ENCODE results near the gene RAI14.
"Not testable (repeated sequence)": the region's sequence is repeated elsewhere in the genome, so short reads cannot be mapped to it uniquely, and the experiment has no call there.

The RAI14 gene

GRCh38 chr5:34701442-34701841 lies 45.3 kb downstream of the RAI14 start:
- DNase-seq, result not testable (repeated sequence)

DNA sequence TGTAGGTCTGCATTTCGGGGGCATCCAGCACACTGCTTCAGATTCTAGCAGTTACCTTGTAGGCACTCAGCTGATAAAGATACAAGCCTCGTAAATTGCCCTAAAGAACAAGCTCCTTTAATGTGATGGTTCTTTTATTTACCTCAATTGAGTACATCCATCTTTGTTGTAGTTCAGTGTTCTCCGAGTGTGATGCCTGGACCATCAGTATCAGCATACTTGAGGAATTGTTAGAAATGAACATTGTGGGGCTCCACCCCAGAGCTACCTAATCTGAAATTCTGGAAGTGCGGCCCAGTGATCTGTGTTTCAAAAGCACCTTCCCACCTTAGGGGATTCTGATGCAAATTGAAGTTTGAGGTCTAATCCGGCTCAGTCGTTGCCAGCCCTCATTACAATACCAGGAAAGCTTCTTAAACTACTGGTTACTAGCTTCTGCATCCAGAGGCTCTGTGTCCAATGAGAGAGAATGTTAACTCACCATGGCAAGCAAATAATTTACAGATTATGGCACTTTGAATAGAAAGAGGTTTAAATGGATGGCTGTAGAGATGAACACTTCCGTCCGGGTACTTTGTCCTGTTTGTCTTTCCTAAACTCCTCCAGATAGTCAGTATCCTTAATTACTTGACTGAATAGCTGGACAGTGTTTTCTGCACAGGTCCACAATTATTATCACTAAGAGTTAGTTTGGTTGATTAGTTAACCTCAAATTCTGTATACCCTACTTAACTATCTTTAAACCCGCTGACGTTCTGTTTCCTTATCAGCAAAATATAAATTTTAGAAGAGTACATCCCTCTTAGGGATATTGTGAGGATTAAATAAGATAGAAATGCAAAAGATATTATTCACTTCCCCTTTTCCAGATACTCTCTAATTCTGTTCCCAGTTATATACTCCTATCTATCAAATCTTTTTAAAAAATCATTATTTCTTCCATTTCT lies 47.9 kb downstream of the RAI14 start:
- no peak for DNase-seq

- DNase-seq, result no peak
Observed at GRCh38 chr5:34706084-34706483, 50.0 kb downstream of the RAI14 start.

GRCh38 chr5:34707451-34708107 lies 51.5 kb downstream of the RAI14 start:
- DNase-seq, result no peak

DNA sequence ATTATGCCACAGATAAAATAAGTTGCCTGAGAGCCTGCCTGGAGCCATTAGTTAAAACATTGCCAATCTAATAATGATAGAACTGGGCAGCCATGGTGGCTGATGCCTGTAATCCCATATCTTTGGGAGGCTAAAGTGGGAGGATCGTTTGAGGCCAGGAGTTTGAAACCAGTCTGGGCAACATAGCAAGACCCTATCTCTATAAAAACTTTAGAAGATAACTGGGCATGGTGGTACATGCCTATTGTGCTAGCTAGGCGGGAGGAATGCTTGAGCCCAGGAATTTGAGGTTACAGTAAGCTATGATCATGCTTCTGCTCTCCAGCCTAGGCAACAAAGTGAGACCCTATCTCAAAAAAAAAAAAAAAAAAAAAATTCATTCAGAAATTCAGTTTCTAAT lies 52.6 kb downstream of the RAI14 start:
- no peak for DNase-seq

DNA sequence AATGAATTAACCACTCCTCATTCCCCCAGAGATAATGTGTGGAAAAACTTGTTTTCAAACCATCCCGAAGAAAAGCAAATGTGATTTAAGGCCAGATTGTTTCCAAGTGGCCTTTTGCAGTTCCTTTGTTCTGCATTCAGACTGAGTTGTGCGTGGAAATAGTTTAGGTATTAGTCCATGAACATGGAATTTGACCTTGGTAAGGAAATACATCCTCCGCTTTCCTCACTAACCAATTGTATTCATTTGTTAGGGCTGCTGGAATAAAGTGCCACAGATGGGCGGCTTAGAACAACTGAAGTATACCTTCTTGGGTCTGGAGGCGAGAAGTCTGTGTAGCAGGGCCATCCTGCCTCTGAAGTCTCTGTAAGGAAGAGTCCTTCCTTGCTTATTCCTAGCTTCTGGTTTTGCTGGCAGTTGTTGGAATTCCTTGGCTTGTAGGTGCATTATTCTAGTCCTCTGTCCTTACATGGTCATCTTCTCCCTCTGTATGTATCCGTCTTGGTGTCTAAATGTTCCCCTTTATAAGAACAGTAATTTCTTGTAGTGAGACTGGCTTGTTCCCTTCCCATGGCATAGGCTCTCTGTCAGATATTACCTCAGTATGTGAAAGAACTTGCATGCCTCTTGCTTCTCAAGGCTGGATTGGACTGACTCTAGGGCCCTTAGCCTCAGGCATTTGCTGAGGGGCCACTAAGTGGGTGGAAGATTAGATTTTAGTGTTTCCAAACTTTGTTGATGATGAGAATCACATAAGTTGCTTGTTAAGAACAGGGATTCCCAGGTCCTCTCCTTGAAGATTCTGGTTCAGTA lies 53.9 kb downstream of the RAI14 start:
- no peak for DNase-seq

DNA sequence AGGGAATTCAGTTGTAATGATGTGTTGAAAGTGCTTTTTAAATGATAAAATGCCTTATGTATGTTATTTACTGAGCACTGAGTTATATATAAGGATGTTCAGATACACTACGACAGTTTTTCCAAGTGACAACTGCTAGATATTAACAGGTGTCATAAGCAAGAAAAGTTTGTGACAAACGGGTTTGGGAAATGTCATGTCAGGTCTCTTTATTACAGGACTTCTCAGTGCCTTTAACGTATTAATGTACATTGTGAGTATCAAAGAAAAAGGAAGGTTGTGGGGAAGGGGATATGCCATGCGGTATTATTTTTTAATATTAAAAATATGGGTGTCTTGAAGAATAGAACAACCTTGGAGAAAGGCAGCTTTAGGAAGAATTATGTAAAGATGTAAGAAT lies 56.4 kb downstream of the RAI14 start:
- DNase-seq, result no peak

DNA sequence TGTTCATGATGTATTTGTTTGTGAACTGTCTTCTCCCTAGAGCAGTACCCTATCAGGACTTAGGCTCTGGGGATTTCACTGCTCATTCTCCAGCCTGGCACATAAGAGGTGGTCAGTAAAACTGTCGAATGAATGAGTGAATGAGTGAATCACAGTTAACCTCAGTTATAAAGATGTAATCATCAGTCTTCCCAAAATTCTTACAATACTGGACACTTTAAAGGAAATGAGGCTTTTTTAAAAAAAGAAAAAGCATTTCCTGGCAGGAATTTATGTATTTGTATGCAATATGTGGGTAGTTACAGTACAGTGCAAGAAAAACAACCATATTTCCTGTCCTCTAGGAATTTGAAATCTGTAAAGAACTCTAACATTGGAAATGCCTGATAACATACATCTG lies 59.6 kb downstream of the RAI14 start:
- no peak for DNase-seq

DNA sequence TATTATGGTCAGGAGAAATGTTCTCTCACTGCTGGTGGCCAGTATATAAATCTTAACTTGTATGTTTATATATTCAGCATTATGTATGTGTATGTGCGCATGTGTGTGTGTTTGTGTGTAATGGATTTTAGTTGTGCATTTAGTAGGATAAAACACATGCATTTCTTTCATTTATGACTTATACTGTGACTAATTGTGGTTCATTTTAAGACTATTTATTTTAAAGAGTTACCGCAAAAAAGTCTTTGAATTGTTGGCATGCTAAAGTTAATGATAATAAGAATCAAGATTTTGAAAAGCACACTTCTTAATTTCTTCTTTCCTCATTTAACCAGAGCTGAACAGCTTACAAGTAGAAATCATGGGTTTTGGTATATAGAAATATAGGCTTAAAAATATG lies 60.9 kb downstream of the RAI14 start:
- DNase-seq, result no peak

GRCh38 chr5:34717426-34718327 lies 61.5 kb downstream of the RAI14 start:
- DNase-seq, result no peak

DNA sequence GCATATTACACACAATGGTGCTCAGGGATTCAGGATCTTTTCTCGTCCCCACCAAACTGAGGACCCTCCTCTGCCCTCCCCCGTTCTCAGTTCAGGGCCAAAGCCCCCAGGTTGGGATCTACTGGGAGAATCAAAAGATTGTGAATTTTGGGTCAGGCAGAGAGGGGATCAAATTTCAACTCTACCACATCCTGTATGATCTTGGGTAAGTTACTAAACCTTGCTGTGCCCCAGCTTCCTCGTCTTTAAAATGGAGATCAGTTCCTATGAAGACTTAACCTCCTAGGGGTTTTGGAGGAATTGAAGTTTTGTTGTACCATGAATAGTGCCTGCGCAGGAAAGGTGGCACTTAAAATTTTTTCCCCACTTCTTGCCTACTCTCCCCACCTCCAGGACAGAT lies 62.4 kb downstream of the RAI14 start:
- no peak for DNase-seq

DNA sequence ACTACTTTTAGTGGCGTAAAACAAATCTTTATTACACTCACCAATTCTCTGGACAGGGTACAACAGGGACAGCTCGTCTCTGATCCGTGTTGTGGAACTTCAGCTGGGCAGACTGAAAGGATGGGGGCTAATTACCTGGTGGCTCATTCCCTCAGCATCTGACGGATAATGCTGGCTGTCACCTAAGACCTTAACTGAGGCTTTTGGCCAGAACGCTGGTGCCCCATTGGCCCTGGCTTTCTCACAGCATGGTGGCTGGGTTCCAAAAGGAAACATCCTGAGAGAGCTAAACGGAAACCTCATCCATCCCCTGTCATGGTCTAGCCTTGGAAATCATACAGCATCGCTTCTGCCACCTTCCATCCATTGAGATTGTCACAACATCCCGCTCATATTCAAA lies 62.9 kb downstream of the RAI14 start:
- DNase-seq, result no peak

- DNase-seq, result no peak
Observed at GRCh38 chr5:34721327-34721726, 65.2 kb downstream of the RAI14 start.

GRCh38 chr5:34722183-34722582 lies 66.1 kb downstream of the RAI14 start:
- no peak for DNase-seq

- DNase-seq, result no peak
Observed at GRCh38 chr5:34724741-34725140, 68.6 kb downstream of the RAI14 start.

GRCh38 chr5:34727166-34727749 lies 71.1 kb downstream of the RAI14 start:
- not testable (repeated sequence) for DNase-seq

DNA sequence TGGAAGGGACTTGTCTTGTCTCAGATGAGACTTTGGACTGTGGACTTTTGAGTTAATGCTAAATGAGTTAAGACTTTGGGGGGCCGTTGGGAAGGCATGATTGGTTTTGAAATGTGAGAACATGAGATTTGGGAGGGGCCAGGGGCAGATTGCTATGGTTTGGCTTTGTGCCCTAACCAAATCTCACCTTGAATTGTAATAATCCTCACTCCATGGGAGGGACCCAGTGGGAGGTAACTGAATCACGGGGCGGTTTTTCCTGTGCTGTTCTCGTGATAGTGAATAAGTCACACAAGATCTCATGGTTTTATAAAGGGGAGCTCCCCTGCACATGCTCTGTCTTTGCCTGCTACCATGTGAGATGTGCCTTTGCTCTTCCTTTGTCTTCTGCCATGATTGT lies 72.1 kb downstream of the RAI14 start:
- no peak for DNase-seq

DNA sequence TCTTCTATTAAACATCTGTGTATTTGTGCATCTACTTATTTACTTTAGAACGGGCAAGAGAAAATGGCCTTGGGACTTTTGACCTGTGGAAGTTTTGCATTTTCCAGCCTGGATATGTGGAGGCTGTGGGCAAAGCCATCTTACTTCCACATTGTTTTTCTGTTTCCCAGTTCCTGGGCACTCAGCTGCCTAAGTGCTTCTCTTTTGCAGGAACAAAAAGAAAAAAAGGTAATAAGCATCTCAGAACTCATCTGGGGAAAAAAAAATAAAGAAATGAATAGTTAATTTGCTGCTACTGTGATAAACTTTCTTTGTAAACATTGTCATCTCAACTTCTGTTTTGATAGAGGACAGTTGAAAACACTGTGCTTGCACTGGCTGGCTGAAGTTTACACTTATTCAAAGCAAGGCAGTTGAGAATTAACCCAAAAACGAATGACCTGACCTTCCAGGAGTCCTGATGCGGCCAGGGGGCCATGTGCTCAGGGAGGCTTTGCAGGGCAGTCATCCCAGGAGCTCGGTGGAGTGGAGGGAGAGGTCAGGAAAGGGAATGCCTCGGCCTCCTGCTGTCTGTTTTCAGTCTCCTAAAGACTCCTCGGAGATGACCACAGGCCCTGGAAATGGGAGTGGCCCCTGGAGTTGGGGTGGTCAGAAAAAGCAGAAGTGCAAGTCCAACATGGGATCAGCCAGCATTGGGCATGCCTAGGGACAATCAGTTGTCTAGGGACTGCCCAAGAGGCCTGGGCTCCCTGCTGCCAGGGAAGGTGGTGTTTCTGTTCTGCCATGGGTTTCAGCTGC lies 75.5 kb downstream of the RAI14 start:
- no peak for DNase-seq

DNA sequence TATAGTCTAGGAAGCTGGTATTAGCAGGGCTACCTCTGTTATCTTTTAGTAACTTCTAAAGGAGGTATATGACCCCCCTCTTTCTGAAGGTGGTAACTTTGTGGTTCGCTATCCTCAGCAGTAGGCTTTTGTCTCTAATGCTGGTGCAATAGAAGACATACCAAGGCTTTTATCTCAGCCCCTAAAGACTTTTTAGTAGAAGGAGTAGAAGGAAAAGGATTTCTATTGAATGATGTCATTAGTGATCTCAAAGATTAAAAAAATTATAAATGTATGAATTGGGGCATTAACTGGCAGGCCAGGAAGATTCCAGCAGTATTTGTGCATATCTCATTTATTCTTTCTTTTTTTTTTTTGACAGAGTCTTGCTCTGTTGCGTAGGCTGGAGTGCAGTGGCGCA lies 78.2 kb downstream of the RAI14 start:
- no peak for DNase-seq

DNA sequence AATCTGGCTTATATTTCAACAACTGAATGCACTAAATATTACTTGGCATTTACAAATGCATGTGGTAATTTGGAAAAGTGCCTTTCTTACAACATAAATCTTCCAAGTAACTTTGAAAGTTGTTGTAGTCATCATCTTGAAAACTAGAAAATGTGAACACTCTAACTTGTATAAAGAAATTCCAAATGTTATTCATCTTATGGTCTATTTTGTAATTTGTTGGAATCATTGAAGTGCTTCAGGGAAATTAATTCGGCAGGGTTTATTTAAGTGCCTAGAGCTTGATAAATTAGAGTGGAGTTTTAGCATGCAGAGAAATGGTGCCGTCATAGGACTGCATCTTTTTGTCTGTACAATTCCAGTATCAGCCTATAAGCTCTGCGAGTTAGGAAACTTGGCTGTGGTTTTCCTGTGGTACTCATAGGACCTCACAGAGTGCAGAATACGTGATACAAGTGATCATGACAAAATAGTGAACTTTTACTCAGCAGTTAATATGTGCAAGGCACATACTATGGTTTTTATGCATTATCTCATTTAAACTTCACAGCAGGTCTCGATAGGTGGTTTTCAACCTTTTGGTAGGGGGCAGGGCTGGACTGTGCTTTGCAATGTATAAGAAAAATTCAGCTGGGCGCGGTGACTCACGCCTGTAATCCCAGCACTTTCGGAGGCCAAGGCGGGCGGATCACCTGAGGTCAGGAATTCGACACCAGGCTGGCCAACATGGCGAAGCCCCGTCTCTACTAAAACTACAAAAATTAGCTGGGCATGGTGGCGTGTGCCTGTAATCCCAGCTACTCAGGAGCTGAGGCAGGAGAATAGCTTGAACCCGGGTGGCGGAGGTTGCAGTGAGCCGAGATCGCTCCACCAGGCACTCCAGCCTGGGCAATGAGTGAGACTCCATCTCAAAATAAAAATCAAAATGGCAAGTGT lies 79.6 kb downstream of the RAI14 start:
- DNase-seq, result no peak

All from DMS153 (cell line).